Thoracic aorta (tissue), 2 donors: ENCODE data around the gene MB21D2. TPM values are rescaled to one million over a fixed set of nuclear protein-coding genes. Genes with fewer than 3 reads are reported as not detected.

ENCODE experiments used
- ATAC-seq: fragments of 150-250 bp; one replicate; pipeline ENCODE4 v1.8.0; 2017; ENCODE audit warnings: low read depth; ENCODE audit not compliant: insufficient number of reproducible peaks, low FRiP score
- DNase-seq: peaks from one replicate; pipeline ENCODE4 v3.0.0-alpha.2; 2020; ENCODE audit warnings: low spot score
- H3K27ac ChIP-seq, 2 donors: fragments of 200-600 bp; sonication (generic); 1 replicate in 1 of 2; 2 replicates in 1 of 2; pipeline ENCODE4 v1.5.1; 2016; ENCODE audit warnings: mild to moderate bottlenecking in 2 of 2, moderate library complexity in 2 of 2
- H3K27me3 ChIP-seq: fragments of 200-600 bp; sonication (generic); replicated peaks from 2 replicates; pipeline ENCODE4 v1.6.0; 2016; ENCODE audit warnings: mild to moderate bottlenecking; ENCODE audit not compliant: insufficient read depth
- H3K36me3 ChIP-seq: fragments of 200-600 bp; sonication (generic); one replicate; pipeline ENCODE4 v1.5.1; 2016
- H3K4me1 ChIP-seq, 2 donors: fragments of 200-600 bp; sonication (generic); 1 replicate in 1 of 2; 2 replicates in 1 of 2; pipeline versions ENCODE4 v1.5.1 to v1.6.0; 2016; ENCODE audit warnings: low read depth in 2 of 2, mild to moderate bottlenecking in 1 of 2; ENCODE audit not compliant: control insufficient read depth in 1 of 2
- H3K4me3 ChIP-seq: fragments of 200-600 bp; sonication (generic); 2 replicates; pipeline ENCODE4 v1.5.1; 2016; ENCODE audit warnings: mild to moderate bottlenecking
- H3K9me3 ChIP-seq: fragments of 200-600 bp; sonication (generic); 2 replicates; pipeline ENCODE4 v1.5.1; 2016
- CTCF ChIP-seq: fragments of 200-600 bp; sonication (generic); IDR thresholded peaks from one replicate; pipeline ENCODE4 v1.5.1; 2019; ENCODE audit warnings: antibody characterized with exemption
- total RNA-seq, 2 donors: library from RNA; depleted of rRNA; stranded (reverse); fragments of >200 nt; gene quantifications; one replicate each; pipeline versions ENCODE4 v1.1.0 to v1.2.3, GENCODE V29; 2016

Gene MB21D2
- total RNA-seq, 2 donors from 2014 or later: 4.9 to 6.4 TPM

GRCh38 chr3:192816351-192816750 lies 101.3 kb downstream of the MB21D2 start:
- ATAC-seq: no peak
- no peak for DNase-seq
- Histone ChIP-seq H3K4me1 (peaks cover 8 to 15% of the 10 kb centered on the region in 2 donors), H3K36me3 (no peaks in the 10 kb centered on the region), H3K9me3 (no peaks in the 10 kb centered on the region), H3K4me3 (no peak overlapping the region), H3K27me3 (no peaks in the 10 kb centered on the region), H3K27ac (no peak overlapping the region)
- TF ChIP-seq CTCF: peak; percentile 75

GRCh38 chr3:192812743-192813383 lies 104.8 kb downstream of the MB21D2 start:
- H3K9me3 ChIP-seq: no peaks in the 10 kb centered on the region
- no peak overlapping the region for H3K27ac ChIP-seq
- H3K4me1 ChIP-seq: no peaks in the 10 kb centered on the region
- DNase-seq (no peak), ATAC-seq (no peak)
- H3K27me3 ChIP-seq: no peaks in the 10 kb centered on the region
- TF ChIP-seq CTCF: peak; percentile 58
- H3K4me3 ChIP-seq: no peak overlapping the region
- H3K36me3 ChIP-seq: no peaks in the 10 kb centered on the region

- DNase-seq: no peak
- H3K4me3 ChIP-seq: no peak overlapping the region
- no peaks in the 10 kb centered on the region for H3K36me3 ChIP-seq
- no peak for TF ChIP-seq CTCF
- no peak overlapping the region for H3K27ac ChIP-seq
- no peaks in the 10 kb centered on the region for H3K4me1 ChIP-seq
- no peak for ATAC-seq
- H3K9me3 ChIP-seq: no peaks in the 10 kb centered on the region
- H3K27me3 ChIP-seq: no peaks in the 10 kb centered on the region
Measured at GRCh38 chr3:192805711-192806110, 111.9 kb downstream of the MB21D2 start.

GRCh38 chr3:192804502-192804901 lies 113.2 kb downstream of the MB21D2 start:
- DNase-seq: no peak
- no peak overlapping the region for H3K4me3 ChIP-seq
- H3K27ac ChIP-seq: no peak overlapping the region

More at GRCh38 chr3:192804502-192804901, 113.2 kb downstream of the MB21D2 start:
- no peaks in the 10 kb centered on the region for H3K36me3 ChIP-seq
- no peaks in the 10 kb centered on the region for H3K4me1 ChIP-seq
- no peaks in the 10 kb centered on the region for H3K9me3 ChIP-seq
- ATAC-seq: no peak
- H3K27me3 ChIP-seq: no peaks in the 10 kb centered on the region
- no peak for TF ChIP-seq CTCF
